ENCODE measurements around the gene FBXL19. TPM values are rescaled to one million over a fixed set of nuclear protein-coding genes. Genes with fewer than 3 reads are reported as not detected.

FBXL19 gene
- total and polyA plus RNA-seq, 2 donors (not counting 1 experiment from before 2014, with no cell fraction given) = 3.1 to 14.5 TPM

- peak overlapping the region; percentile 96 for H3K27ac ChIP-seq (ENCODE audit: insufficient read depth, low read length)
- no peak for TF ChIP-seq CTCF (conservative IDR thresholded peaks at IDR 0.05 in 1 of 2, IDR thresholded peaks at IDR 0.05 in 1 of 2; ENCODE audit: low read depth in 1 of 2, low read length in 2 of 2)
- no peak for TF ChIP-seq EZH2 (IDR thresholded peaks at IDR 0.05; ENCODE audit: low read length, missing control alignments)
- peak overlapping the region; percentile 11 for H2AFZ ChIP-seq (ENCODE audit: low read length)
- H3K79me2 ChIP-seq (ENCODE audit: control insufficient read depth, insufficient read depth, low read length) = peaks cover 12% of the 10 kb centered on the region
- H3K9me3 ChIP-seq (ENCODE audit: control insufficient read depth, insufficient read depth, low read depth, low read length) = no peaks in the 10 kb centered on the region
- peak overlapping the region; percentile 81 for H3K9ac ChIP-seq (ENCODE audit: insufficient read depth, low read length)
- H3K4me1 ChIP-seq (ENCODE audit: control insufficient read depth, extremely low read depth, insufficient read depth, low read length) = peaks cover 24% of the 10 kb centered on the region
- no peak for DNase-seq (ENCODE audit: low read depth in 2 of 2)
- H3K27me3 ChIP-seq (ENCODE audit: control insufficient read depth, insufficient read depth, low read length) = no peaks in the 10 kb centered on the region
- peaks cover 1% of the 10 kb centered on the region for H3K36me3 ChIP-seq (ENCODE audit: control insufficient read depth, insufficient read depth, low read length)
- no peaks in the 10 kb centered on the region for H4K20me1 ChIP-seq (ENCODE audit: control insufficient read depth, extremely low read depth, insufficient read depth, low read length)
- peak overlapping the region; percentile 88 for H3K4me2 ChIP-seq (ENCODE audit: extremely low read depth, insufficient read depth, low read length)
- peak overlapping the region; percentile 52 to 80 (median 62) for H3K4me3 ChIP-seq (replicated peaks in 1 of 4; ENCODE audit: control extremely low read depth in 1 of 4, insufficient read depth in 1 of 4, low read depth in 3 of 4, low read length in 4 of 4)
Observed at GRCh38 chr16:30895627-30896260, 27.6 kb upstream of the FBXL19 start.

- Histone ChIP-seq H3K4me3 (replicated peaks in 1 of 4; ENCODE audit: control extremely low read depth in 1 of 4, insufficient read depth in 1 of 4, low read depth in 3 of 4, low read length in 4 of 4) (peak within 1 kb of the TSS; percentile 52 to 80 (median 62)), H3K9me3 (ENCODE audit: control insufficient read depth, insufficient read depth, low read depth, low read length) (no peaks in the 10 kb centered on the region), H2AFZ (ENCODE audit: low read length) (peak within 1 kb of the TSS; percentile 11), H3K27ac (ENCODE audit: insufficient read depth, low read length) (peak within 1 kb of the TSS; percentile 96), H3K9ac (ENCODE audit: insufficient read depth, low read length) (peak within 1 kb of the TSS; percentile 81), H3K36me3 (ENCODE audit: control insufficient read depth, insufficient read depth, low read length) (peaks cover 1% of the 10 kb centered on the region), H3K27me3 (ENCODE audit: control insufficient read depth, insufficient read depth, low read length) (no peaks in the 10 kb centered on the region), H3K4me1 (ENCODE audit: control insufficient read depth, extremely low read depth, insufficient read depth, low read length) (peaks cover 26% of the 10 kb centered on the region), H3K4me2 (ENCODE audit: extremely low read depth, insufficient read depth, low read length) (peak within 1 kb of the TSS; percentile 88), H4K20me1 (ENCODE audit: control insufficient read depth, extremely low read depth, insufficient read depth, low read length) (no peaks in the 10 kb centered on the region), H3K79me2 (ENCODE audit: control insufficient read depth, insufficient read depth, low read length) (peaks cover 12% of the 10 kb centered on the region)
- TF ChIP-seq EZH2 (IDR thresholded peaks at IDR 0.05; ENCODE audit: low read length, missing control alignments) (no peak), CTCF (conservative IDR thresholded peaks at IDR 0.05 in 1 of 2, IDR thresholded peaks at IDR 0.05 in 1 of 2; ENCODE audit: low read depth in 1 of 2, low read length in 2 of 2) (no peak)
- DNase-seq (ENCODE audit: low read depth in 2 of 2) = peak; percentile 88
Observed at GRCh38 chr16:30896261-30896888, 27.0 kb upstream of the FBXL19 start, which contains the start of gene CTF1. Gene CTF1, plus strand, starts transcription at chr16:30896614. Its CDS starts 30 bp downstream, at chr16:30896644.

GRCh38 chr16:30896889-30897733 lies 26.3 kb upstream of the FBXL19 start:
- H4K20me1 ChIP-seq (ENCODE audit: control insufficient read depth, extremely low read depth, insufficient read depth, low read length) = no peaks in the 10 kb centered on the region
- peaks cover 26% of the 10 kb centered on the region for H3K4me1 ChIP-seq (ENCODE audit: control insufficient read depth, extremely low read depth, insufficient read depth, low read length)
- no peaks in the 10 kb centered on the region for H3K27me3 ChIP-seq (ENCODE audit: control insufficient read depth, insufficient read depth, low read length)
- H3K79me2 ChIP-seq (ENCODE audit: control insufficient read depth, insufficient read depth, low read length) = peaks cover 12% of the 10 kb centered on the region
- DNase-seq (ENCODE audit: low read depth in 2 of 2) = peak; percentile 89
- peaks cover 1% of the 10 kb centered on the region for H3K36me3 ChIP-seq (ENCODE audit: control insufficient read depth, insufficient read depth, low read length)
- TF ChIP-seq EZH2 (IDR thresholded peaks at IDR 0.05; ENCODE audit: low read length, missing control alignments) = no peak
- no peak for TF ChIP-seq CTCF (conservative IDR thresholded peaks at IDR 0.05 in 1 of 2, IDR thresholded peaks at IDR 0.05 in 1 of 2; ENCODE audit: low read depth in 1 of 2, low read length in 2 of 2)
- H3K4me2 ChIP-seq (ENCODE audit: extremely low read depth, insufficient read depth, low read length) = peak overlapping the region; percentile 80
- H3K4me3 ChIP-seq (replicated peaks in 1 of 4; ENCODE audit: control extremely low read depth in 1 of 4, insufficient read depth in 1 of 4, low read depth in 3 of 4, low read length in 4 of 4) = peak overlapping the region; percentile 52 to 80 (median 62)
- no peak overlapping the region for H2AFZ ChIP-seq (ENCODE audit: low read length)
- H3K9me3 ChIP-seq (ENCODE audit: control insufficient read depth, insufficient read depth, low read depth, low read length) = no peaks in the 10 kb centered on the region
- H3K27ac ChIP-seq (ENCODE audit: insufficient read depth, low read length) = peak overlapping the region; percentile 96
- peak overlapping the region; percentile 81 for H3K9ac ChIP-seq (ENCODE audit: insufficient read depth, low read length)

Data from fibroblast of lung (primary cell).